GM21526 (cell line): ENCODE data around the gene SPTBN2.

Experiments used
- ATAC-seq: cut with Tn5 transposase; IDR thresholded peaks from one replicate; pipeline ENCODE4 v1.9.1; 2021; ENCODE audit warnings: moderate library complexity; ENCODE audit not compliant: unreplicated experiment, low FRiP score

The SPTBN2 gene

DNA sequence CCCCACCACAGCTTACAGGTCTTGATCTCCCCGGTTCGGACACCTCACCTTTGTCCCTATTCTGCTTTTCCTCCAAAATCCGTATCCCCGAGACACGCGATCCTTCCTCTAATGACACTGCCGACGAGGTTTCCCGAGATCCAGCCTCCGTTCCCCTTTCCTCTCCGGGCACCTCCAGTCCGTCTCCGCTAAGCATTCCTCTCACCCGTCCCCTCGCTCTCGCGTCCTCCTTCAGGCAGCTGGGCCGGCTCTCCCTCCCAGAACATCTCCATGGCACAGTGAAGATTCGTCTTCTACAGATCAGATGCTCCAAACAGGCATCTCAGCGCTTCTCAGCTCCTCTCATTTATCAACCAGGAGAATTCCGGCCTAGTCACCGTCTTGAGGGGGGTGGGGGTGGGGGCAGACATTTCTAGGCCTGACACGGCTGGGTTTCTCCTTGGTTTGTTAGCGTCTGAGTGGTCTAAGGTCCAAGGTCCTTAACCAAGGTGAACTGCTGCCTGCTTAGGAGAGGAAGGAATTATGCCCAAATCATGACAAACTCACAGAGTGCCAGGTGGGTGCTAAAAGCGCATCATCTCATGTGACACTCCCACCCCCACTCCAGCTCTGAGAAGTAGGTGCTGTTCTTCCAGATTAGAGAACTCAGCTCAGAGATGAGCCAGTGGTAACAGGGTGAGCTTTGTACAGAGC, at the start of gene SPTBN2:
Gene SPTBN2, minus strand, starts transcription at position 524 of the 693 bp plus-strand sequence. CDS start 7,976 bp downstream, outside the sequence.
- ATAC-seq = no peak

DNA sequence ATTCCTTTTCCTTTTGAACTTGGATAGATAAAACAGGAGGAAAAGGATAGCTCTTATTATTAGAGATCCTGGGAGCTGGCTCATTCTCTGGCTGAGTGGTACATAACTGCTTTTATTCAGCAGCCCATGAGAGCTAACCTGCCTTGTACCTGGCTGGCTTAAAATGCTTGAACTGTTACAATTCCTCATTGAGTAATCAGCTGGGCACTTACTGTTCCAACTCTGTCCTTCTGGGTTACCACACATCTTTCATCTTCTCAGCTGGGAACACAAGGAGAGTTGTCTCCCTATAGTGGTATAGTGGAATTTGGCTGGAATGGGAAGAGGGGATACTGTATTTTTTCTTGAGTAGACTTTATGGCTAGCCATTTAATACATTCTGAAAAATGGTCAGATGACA, 39.8 kb upstream of the SPTBN2 start:
- no peak for ATAC-seq

DNA sequence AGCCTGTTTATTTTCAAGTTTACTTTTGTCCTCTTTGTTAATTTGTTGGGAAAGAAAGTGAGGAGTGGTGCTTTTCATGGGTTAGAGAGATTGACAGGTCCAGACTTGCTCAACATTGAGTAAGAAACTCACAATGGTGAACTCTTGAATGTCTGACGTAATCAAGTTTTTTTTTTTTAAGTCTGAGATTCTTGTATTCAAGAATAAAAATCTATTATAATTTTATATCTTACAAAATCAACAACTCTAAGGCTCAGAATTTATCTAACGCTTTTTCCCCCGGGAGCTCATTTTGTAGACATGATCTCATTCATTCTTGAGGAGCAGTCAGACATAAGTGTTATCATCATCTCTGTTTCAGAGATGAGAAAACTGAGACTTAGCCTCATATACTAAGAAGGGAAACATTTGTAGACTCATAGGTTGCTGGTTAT, 39.1 kb upstream of the SPTBN2 start:
- no peak for ATAC-seq

DNA sequence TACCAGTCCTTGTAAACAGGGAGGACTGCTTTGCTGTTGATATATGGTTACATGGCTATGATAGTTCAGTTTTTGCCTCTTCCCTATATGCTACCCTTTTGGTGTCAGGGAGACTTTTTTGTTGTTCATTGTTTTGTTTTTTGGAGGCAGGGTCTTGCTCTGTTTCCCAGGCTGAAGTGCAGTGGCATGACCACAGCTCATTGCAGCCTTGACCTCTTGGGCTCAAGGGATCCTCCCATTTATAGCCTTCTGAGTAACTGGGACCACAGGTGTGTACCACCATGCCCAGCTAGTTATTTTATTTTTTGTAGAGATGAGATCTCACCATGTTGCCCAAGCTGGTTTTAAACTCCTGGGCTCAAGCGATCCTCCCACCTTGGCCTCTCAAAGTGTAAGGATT, 38.6 kb upstream of the SPTBN2 start:
- no peak for ATAC-seq

DNA sequence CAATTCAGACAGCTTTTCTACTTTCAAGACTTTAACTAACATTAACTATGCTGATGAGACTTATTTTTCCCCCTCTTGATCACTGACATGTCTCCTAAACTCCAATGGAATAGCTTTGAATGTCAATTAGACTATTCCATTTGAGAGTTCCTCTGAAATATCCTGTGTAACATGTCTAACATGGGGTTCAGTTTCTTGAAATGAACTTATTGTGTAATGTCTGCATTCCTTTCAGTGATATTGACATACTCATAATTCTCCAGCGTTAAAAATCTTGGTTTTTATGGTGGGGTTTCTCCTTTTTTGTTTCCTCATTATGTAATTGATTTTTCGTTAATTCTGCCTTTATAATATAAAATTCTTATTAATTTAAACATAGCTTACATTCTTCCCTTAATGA, 37.7 kb upstream of the SPTBN2 start:
- ATAC-seq = no peak

DNA sequence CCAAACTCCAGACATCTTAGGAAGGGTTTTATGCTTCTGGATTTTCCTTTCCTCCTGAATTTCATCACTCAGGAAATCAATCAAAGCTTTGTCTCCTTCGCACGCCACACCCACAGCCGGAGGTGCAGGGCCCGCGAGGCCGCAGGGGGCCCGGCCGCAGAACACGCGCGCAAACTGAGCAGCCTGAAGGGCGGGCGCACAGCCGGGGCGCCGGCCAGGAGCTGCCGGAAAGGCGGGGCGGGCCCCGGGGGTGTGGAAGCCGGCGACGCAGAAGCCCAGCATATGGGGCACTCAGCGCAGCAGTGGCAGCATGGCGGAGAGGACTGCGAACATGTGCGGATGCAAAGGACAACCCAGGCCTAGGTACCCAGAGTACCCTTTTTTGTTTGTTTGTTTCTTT, 33.1 kb upstream of the SPTBN2 start:
- ATAC-seq = no peak

DNA sequence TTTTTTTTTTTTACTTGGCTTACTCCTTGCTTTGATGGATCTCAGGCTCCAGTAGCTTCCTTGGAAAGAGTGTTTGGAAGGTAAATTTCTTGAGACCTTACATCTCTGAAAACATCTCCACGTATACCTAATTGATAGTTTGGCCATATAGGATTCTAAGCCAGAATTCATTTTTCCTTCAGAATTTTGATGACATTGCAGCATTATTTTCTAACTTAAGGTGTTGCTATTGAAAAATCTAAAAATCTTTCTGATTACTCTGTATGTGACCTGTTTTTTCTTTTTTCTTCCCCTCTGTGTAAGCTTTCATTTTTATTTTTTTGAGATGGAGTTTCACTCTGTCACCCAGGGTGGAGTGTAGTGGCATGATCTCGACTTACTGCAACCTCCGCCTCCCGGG, 23.1 kb upstream of the SPTBN2 start:
- ATAC-seq = no peak

DNA sequence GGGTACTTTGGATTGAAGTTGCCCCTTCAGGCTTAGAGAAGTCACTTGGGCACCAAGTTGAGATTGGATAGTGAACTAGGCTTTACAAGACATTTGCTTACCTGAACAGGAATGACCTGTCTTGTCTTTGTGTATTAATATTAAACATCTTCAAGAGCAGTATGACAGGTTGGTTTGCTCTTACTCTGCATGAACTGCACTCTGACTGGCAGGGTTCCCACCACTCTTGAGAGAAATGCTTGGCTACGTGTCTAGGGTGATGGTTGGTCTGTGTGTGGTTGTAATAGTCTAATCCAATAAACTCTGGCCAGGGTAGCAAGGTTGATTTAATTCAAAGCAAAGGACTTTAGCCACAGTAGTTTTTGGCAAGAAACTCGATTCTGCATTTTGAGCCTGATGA, 20.1 kb upstream of the SPTBN2 start:
- ATAC-seq = no peak

DNA sequence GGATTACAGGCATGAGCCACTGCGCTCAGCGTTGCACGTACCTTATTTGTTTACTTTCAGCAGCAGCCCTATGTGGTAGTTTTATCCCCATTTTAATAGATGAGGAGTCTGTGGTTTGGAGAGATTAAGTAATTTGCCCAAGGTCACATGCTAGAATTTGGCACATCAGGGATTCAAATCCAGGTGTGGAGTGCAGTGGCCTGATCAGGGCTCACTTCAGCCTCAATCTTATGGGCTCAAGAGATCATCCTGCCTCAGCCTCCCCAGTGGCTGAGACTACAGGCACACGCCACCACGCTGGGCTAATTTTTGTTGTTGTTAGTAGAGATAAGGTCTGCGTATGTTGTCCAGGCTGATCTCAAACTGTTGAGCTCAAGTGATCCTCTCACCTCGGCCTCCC, 18.5 kb upstream of the SPTBN2 start:
- ATAC-seq = no peak

DNA sequence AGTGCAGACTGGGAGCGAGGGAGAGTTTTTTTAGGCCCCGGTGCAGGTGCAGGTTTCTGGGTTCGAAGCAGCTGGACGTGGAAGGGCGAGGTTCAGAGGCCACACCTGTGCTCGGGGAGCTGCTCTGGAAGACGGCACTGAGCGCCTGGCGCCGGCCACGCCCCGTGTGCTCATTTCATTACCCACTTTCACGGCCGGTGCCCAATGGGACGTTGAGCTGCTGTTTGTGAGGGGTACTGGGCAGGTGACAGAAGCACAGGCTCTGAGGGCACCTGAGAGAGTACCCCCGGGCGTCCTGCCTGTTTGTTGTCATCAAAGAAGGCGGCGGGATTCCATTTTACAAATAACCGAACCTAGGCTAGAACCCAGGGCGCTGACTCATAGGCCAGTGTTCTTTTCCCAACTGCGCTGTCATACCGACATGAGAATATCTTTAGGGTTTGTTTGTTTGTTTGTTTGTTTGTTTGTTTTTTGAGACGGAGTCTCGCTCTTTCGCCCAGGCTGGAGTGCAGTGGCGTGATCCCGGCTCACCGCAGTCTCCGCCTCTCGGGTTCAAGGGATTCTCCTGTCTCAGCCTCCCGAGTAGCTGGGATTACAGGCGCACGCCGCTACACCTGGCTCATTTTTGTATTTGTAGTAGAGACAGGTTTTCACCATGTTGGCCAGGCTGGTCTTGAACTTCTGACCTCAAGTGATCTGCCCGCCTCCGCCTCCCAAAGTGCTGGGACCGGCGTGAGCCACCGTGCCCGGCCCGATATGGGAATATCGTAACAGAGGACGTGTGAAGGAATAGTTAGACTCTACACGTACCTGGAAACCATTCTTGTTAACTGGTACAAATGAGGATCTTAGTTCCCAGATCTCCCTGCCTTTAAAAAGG, 16.6 kb upstream of the SPTBN2 start:
- ATAC-seq = peak; percentile 37

DNA sequence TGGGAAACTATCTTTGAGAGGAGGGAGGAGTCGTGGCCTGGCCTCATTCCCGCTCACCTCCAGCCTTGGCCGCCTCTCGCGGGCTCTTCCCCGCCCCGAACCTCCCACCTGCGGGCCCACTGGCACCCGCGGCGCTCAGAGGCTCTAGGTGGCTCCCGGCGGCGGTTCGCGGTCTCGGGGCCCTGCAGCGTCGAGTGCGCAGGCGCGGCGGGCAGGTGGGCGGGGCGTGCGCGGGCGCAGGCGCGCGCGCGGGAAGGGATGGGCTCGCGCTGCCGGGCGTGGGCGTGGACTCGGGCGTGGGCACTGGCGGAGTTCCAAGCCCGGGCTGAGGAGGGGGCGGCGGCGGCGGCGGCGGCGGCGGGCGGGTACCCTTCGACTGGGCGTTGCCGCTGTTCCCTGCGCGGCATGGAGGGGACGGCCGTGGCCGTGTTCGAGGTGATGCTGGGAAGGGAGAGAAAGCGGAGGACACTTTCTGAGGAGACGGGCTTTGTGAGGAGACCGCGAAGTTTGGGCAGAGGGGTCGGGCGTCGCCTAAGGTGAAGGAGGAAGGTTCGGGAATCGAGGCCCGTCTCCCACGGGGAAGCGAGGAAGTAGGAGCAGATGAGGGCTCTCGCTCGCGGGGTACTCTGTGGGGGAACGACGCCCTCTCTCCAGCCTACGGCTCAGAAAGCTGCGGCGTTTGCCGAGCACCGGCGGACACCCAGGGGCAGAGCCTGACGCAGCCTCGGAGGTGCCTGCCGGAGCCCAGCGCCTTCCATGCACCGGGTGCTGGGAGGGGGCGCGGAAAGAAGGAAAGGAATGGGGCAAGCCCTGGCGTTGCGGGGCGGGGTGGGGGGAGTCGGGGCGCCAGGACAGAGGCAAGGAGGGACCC, 15.7 kb upstream of the SPTBN2 start:
- ATAC-seq = peak; percentile 68

DNA sequence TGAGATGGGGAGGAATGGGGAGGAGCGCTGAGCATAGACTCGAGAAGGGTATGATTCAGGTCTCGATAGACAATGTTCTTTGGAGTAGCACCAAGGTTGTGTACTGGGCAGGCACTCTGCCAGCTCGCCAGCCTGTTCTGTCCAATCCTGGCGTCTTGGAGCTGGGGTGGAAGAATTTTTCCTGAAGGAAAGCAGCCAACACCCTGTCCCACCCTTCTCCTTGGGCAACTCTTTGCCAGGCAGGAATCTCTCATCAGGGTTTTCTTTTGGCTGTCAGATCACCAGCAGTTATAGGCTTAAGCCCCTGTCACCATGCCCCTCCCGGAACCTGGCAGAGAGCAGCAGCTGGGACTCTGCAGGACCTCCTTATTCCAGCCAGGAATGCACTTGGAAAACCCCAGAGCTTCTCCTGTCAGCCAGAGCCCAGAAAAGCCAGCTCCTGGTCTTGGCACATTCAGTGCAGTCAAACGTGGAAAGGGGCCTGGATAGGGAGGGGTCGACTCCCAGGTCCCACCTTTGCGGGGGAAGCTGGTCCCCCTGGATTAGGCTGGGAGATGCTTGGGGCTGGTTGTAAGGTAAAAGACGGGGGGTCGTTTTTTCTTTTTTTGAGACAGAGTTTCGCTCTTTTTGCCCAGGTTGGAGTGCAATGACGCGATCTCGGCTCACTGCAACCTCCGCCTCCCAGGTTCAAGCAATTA, 14.4 kb upstream of the SPTBN2 start:
- ATAC-seq = no peak

DNA sequence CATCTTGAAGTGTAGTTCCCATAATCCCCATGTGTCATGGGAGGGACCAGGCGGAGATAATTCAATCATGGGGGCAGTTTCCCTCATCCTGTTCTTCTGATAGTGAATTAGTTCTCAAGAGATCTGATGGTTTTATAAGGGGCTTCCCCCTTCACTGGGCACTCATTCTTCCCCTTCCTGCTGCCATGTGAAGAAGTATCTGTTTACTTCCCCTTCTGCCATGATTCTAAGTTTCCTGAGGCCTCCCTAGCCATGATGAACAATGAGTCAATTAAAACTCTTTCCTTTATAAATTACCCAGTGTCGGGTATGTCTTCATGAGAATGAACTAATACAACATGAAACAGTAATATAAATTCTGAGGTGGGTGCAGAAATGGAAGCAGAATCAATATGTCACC, 12.1 kb upstream of the SPTBN2 start:
- no peak for ATAC-seq

DNA sequence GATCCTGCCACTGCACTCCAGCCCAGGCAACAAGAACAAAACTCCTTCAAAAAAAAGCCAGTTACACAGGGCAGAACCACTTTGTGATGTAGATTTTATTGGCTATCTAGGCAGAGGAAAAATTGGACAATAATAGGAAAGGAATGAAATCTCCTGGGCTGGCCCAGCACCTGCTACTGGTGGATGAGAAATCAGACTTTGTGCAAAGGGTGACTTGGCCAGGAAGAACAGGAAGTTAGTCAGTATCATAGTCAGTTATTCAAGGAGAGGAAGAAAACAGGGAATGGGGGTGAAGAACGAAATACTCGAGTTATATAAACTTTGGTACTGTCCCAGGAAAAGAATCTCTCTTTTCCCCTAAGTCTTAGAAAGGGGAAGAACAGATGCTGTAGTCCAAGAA, 11.0 kb upstream of the SPTBN2 start:
- no peak for ATAC-seq

DNA sequence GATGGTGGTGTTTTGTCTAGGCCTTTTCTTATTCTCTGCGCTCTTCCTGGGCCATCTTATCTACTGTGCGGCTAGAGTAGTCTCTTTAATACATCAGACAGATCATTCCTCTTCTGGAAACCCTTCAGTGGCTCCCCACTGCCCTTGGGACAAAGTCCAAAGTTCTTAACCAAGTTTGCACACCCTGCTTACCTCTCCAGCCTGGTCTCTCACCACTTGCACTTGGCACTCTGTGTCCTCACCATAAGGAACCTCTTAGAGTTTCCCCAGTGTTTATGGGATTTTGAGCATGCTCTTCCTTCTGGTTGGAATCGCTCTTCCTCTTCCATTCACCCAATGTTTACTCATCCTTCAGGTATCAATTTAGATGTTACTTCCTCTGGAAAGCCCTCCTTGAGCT, 5.2 kb upstream of the SPTBN2 start:
- ATAC-seq = no peak

DNA sequence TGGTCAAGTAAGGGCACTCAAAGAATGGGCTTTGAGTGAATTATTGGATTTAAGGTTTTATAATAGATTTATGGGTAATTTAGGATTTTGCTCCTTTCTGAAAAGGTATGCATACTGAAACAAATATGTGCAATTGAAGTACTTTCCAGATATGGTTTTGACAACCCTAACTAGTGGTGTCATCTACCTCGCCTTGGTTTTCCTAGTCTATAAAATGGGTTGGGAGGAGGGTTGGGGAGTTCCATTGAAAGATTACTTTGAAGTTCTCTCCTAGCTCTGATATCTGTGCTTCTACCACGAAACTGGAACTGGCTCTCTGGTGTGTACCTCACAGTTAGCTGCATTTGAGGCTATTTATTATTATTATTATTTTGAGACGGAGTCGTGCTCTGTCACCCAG, 431 bp upstream of the SPTBN2 start:
- ATAC-seq = no peak

DNA sequence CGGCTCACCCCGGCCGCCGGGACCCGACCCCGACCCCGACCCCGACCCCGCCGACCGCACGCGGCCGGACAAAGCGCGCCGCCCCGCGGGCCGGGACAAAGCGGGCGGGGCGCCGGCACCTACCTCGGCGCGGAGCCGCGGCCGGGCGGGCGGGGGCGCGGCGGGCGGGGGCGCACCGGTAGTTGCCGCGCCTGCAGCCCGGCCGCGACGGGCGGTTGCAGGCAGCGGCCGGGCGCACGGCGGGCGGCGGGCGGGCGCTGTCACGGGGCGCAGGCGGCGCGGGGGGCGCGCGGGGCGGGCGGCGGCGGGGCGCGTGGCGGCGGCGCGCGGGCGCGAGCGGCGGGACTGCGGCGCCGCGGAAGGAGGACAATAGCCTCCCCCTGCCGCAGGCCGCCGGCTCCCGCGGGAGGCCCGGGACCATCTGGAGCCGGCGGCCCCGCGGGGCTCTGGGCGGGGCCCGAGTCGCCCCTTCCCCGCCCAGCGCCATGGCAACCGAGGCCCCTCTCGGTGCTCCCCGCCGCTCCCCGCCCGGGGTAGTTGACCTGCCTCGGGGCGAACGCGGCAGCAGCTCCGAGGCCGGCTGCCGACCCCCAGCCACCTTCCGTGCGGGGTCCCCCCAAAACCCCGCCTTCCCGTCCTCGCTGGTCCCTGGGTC, 851 bp downstream of the SPTBN2 start:
- no peak for ATAC-seq

DNA sequence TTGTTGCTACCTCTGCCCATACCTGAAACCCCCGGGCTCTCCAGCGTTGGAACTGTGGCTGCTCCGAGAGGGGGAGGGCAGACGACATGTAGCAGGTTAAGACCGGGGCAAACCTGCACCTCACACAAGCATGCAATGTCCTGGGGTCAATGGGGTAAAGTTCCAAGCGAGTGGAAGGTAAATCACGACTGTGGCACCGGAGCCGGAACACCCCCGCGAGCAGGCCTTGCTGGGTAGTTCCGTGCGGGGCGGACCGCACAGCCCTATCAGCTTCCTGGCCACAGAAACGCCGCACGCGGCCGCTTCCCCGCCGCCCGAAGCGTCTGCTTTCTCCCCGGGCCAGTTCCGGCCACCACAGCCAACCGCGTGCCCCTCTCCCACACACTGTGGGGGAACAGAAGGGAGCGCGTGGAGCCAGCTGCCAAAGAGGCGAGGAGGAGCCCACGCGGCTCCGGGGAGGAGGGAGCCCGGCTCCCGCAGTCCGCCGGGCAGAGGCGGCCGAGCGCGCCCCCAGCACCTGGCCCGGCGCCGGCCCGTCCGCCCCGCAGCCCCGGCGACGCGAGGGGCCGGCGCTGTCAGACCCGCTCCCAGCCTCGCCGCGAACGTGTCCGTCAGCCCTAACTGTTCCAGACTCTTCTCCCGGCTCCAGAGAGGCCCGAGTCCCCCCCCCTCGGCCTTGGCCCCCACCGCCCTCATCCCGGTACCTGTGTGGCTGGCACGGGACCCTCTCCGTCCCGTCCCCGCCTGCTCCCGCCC, 1.6 kb downstream of the SPTBN2 start:
- ATAC-seq = no peak

DNA sequence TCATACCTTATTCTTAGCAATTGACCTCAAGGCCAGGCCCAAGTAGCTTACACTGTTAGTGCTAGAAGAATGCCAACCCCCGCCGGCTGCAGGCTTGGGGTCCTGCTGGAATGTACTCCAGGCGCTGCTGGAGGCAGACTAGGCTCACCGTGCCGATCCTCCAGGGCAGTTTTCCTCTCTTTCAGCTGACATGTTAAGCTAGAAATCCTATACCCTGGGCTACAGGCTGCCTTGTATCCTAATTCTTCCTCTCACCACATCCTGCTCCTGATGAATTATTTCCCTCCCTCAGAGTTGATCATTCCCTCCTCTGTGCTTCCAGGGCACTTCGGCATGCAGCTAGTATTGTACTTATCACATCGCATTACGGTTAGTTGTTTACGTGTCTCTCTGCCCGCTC, 3.4 kb downstream of the SPTBN2 start:
- no peak for ATAC-seq
